LNCAP (cell line): ENCODE data around the gene PCYT2.

Experiments used
- TF ChIP-seq, protein P1 (sequence below): fragments of 450-650 bp; IDR thresholded peaks from 2 replicates; pipeline ENCODE4 v1.5.1; 2017; ENCODE audit warnings: mild to moderate bottlenecking

PCYT2 gene

DNA sequence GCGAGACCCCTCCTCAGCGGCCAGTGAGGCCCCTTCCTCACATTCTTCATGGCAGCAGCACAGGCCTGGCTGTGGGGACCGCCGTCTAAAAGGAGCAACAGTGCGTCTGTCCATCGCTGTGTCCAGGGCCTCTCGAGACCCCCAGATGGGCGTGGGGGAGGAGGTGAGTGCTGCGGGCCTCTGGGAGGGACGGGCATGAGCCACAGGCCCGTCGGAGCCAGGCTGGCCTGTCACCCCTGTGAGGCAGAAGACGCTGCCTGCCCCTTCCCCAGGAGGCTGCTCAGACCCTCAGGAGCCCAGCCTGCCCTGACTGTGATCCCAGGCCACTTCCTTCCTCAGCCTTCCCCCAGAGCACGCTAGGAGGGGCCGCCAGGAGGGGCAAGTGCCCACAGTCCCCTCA is 28.0 kb upstream of the PCYT2 start:
- TF ChIP-seq, protein P1, sequence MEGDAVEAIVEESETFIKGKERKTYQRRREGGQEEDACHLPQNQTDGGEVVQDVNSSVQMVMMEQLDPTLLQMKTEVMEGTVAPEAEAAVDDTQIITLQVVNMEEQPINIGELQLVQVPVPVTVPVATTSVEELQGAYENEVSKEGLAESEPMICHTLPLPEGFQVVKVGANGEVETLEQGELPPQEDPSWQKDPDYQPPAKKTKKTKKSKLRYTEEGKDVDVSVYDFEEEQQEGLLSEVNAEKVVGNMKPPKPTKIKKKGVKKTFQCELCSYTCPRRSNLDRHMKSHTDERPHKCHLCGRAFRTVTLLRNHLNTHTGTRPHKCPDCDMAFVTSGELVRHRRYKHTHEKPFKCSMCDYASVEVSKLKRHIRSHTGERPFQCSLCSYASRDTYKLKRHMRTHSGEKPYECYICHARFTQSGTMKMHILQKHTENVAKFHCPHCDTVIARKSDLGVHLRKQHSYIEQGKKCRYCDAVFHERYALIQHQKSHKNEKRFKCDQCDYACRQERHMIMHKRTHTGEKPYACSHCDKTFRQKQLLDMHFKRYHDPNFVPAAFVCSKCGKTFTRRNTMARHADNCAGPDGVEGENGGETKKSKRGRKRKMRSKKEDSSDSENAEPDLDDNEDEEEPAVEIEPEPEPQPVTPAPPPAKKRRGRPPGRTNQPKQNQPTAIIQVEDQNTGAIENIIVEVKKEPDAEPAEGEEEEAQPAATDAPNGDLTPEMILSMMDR: no peak

DNA sequence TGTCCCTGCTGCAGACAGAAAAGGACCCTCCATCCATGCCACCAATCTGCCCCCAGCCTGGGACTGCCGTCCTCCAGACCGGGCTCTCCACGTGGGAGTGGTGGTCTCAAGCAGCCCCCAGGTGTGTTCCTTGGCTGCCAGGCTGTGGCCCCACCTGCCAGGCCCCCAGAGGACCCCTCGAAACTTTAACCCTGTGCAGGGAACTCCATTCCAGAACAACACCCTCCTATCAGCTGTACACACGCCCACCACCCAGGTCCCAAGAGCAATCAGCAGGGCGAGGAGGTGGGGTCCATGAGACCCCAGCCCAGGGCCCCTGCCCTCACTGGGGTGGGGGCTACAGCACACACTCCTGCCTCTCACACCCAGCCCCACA is 24.5 kb upstream of the PCYT2 start:
- TF ChIP-seq, protein P1: no peak

DNA sequence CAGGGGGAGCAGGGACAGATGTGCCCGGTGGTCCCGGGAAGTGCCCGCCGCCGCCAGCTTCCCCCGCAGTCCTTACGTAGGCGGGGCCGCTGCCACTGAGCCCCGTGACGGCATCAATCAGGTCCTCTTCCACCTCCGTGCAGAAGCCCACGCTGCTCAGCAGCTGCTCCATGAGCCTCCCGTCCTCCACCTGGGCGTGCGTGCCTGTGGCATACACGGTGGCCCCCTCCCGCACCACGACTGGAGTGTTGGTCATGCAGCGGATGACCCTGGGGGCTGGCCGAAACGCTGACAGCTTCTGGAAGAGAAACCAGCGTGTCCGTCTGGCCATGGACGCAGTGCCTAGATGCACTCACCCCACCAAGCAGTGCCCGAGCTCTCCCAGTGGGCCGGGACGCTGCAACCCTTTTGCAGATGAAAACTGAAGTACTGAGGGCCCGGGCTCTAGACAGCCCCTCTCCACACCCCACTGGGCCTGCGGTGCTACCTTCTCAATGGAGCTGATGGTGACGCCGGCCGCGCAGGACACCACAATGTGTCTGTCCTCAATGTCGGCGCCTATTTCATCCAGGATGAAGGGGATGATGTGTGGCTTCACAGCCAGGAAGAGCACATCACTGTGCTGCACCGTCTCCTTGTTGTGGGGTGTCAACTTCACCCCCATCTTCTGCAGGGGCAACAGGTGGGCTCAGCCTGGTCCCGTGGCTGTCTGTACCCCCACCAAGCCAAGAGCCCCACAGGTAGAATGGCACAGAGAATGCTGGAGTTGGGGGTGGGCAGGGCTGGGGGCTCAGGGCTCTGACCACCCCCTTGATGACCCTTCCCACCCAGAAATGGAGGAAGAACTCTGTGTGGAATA is 23.9 kb upstream of the PCYT2 start:
- TF ChIP-seq, protein P1: no peak

DNA sequence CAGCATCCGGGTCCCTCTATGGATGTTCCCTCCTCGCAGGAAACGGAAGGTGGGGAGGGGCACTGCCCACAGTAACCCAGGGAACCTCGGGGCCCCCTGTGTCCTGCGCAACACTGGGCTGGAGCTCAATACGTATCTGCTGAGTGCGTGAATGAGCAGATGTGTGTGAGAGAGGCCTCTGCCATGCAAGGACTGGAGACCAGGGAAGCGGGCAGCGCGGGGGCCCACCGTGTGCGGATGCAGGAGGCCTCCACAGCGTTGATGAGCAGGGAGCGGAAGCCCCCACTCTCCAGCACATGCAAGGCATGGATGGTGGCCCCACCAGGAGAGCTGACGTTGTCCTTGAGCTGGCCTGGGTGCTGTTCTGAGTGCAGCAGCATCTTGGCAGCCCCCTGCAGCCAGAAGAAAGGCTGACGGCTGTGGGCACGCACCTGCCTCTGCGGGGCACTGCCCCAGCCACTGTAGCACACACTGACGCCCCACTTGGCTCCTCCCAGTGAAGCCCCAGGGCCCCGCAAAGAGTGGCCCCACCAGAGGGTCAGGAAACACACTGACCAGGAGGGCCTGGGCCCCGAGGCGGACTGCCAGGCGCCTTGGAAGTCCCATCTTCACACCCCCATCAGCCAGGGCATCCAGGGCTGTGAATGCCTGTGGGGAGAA is 23.0 kb upstream of the PCYT2 start:
- TF ChIP-seq, protein P1: no peak

DNA sequence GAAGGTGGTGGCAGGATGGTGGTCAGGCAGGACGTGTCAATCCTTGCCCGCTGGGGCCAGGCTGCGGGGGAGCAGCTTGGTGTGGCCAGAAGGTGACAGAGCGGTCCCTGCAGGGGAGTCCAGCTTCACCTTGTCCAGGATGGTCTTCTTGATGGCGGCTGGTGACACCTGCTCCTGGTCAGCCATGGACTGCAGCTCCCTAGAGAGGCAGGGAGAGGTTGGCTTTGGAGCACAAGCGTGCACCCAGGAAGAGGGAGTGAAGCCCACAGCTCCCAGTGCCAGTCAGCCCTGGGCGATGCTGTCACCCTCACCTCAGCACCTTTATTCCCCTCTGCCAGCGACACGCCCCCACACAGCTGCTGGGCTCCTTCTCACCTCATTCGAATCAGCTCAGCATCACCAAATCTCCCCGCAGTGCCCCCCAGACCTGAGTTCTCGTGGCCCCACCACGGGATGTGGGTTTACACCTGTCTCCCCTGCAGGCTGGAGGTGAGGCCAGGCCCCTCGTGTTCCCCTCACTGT is 22.0 kb upstream of the PCYT2 start:
- TF ChIP-seq, protein P1: no peak

DNA sequence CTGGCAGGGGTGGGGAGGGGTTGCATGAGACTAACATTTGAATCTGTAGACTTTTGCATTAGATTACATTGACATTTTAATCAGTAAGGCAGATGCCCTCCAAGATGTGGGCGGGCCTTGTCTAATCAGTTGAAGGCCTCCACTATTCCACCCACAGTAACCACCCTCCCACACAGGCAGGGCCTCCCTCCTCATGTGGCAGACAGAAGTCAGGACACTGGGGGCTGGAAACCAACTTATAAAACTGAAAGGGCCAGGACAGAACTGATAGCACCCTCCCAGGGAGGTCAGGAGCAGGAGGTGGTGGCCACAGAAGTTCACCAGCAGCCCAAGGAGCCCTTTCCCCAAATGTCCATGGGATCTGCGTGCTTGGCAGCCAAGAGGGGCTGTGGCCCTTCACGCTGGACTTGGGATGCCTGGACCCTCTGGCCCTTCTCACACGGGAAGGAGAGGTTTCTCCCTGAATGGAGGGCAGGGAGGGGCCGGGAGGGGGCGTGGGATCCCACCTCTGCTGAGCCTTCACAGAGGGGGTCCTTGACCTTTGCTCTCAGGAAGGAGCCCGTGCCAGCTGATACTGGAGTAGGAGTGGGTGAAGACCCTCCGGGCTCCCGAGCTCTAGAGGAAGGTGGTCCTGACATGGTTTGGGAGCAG is 21.3 kb upstream of the PCYT2 start:
- TF ChIP-seq, protein P1: no peak

DNA sequence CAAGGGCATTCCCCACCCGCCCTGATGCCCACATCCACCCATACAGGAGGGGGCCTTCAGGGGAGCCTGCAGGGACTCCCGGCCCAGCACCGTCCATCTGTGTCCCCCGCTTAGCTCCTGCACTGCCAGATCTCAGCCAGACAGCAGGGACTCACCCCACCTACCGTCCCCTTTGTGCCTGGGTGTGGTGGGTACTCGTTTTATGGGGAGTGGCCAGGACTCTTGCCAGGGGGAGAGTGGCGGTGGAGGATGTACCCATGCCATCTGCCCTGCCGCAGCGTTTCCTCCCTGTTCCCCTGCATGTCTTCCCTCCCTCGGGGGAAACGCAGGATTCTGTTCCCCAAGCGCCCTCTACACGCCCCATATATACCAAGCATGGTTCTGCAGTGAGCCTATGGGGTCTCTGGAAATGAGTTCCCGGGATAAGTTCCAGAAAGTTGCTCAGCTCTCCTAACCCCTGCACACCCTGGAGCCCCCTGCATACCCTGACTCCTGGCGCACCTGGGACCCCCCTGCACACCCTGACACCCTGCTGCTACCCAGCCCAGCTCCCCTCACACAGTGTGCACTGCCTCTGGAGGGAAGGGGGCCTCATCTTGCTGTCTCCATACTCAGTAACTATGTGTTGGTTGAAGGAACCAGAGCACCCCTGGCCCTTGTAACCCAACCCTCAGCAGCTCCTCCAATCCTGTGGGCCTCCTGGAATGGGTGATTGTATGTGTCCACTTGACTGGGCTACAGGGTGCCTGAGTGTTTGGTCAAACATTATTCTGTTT is 20.5 kb upstream of the PCYT2 start:
- TF ChIP-seq, protein P1: no peak
